ENCODE data around the gene DERA.
"Not testable (repeated sequence)": the region's sequence is repeated elsewhere in the genome, so short reads cannot be mapped to it uniquely, and the experiment has no call there.

The DERA gene

DNA sequence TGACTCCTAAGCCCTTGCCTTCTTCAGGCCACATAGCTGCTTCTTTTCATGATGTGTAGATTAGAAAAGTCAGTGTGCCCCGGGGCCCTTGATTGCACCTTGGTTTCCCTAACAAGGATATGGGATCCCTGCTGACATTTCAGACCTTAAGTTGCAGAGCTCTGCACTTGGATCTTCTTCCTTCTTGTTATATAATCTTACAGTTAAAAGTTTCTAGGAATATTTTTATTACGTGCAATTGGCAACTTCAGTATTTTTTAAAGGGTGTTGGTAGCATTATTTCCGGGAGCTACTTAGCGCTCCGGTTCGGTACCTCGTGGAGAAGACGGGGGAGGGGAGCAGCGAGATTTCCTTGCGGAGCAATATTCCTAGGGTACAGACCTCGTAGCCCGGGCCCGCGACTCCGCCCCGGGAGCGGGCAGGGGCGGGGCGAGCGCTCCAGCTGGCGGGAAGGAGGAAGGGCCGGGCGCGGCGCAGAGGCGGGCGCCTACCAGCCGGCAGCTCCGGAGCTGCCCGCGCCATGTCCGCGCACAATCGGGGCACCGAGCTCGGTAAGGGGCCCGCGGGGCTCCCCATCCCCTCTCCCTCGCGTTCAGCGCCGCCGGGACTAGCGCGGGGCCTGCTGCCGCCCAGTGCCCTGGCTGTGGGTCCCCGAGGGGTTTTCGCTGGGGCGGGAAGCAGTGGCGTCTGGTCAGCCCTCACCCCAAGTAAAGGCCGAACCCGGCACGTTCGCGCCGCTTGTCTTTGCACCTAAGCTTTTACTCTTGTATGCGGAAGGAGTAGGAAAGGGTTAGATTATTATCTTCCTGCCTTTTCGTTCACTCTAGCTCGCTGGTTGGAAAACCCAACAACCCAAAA lies at the start of gene DERA:
TSS of gene DERA (plus strand) at position 469 of the 858 bp plus-strand sequence. CDS start at position 521, 52 bp downstream.
- peak; percentile 22 for DNase-seq (ENCODE audit: low read depth)

DNA sequence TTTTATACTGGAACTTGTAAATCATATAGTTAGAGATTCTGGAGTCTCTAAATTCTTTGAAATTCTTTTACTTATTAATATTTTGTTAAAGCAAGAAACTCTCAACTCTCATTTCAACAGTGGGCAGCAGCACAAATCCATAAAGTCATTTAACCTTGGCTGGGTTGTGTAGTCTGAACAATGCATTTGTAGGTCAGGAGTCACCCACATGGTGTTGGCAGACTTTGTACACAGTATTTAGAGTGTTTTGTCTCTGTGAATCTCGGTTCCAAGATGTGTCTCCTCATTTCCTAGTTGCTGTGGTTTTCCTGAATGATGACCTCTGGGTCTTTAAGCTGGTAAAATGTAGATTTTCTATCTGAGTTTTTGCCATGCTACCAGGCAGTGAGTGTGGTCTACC lies 49.7 kb upstream of the DERA start:
- no peak for DNase-seq (ENCODE audit: low read depth)

DNA sequence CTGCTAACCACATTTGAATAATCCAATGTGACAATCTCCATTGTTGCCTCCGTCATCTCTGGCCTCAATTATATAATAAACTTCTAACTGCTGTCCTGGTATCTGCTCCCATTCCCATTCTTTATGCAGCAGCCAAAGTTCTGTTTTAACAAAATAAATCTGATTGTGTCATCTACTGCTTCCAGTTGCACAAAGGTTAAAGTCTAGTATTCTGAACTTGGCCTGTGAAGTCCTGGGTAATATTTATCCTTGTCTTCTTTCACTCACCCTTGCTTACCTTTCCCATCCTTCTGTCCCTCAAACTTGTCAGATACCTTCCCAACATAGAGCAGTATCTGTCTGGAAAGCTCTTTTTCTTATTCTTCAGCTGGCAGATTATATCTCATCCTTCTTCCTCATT lies 48.3 kb upstream of the DERA start:
- no peak for DNase-seq (ENCODE audit: low read depth)

DNA sequence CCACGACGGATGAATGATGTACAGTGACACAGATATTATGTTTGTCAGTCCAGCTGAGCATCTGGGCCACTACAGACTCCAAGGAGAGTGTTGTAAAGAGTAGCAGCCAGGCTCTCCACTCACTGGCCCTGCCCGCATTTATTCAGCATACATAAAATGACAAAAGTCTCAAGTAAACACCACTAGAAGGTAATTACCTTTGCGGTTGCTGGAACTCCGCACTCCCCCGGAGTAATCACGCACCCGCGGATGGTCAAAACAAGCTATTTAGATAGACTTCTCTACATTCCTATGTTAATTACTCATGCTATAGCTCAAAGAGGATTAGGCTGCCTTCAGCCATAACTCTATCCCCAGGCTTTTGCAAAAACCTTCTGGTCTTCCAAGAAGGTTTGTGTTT lies 47.8 kb upstream of the DERA start:
- DNase-seq (ENCODE audit: low read depth) = no peak

DNA sequence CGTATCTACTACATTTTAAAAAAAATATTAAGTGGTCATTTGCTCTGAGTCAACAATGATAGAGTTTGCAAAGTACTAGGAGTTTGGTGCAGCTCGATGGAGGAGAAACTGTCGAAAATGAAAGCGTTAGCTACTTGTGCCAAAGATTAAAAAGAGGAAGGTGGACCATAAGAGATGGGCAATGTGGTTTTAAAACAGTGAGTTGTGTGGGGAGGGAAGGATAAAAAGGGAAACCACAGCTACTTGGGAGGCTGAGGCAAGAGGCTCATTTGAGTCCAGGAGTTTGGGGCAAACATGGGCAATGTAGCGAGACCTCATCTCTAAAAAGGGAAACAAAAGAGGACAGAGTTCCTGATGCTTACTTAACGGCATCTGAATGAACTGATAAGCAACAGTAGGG lies 47.1 kb upstream of the DERA start:
- DNase-seq (ENCODE audit: low read depth) = no peak

DNA sequence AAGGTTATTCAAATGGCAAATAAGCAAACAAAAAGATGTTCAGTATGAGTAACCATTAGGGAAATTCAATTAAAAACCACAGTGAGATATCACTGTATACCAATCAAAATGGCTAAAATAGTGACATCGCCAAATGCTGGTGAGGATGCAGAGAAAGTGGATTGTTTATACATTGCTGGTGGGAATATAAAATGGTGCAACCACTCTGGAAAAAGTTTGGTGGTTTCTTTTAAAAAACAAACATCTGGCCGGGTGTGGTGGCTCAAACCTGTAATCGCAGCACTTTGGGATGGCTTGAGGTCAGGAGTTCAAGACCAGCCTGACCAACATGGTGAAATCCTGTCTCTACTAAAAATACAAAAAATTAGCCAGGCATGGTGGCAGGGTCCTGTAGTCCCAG lies 42.9 kb upstream of the DERA start:
- no peak for DNase-seq (ENCODE audit: low read depth)

DNA sequence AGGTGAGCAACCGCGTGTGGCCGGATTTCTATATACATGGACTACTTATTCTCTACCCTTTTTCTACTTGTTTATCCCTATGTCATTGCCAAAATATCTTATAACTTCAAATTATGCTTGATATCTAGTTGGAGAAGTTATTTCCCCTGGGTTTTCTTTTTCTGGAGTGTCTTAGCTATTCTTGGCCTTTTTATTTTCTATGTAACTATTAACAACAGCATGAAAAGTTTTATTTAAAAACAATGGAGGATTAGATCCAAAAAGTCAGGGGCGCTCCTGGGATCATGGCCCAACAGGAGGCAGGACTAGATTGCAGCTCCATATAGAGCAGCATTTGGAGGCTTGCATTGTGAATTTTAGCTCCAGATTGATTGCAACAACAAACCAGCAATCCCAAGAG lies 37.6 kb upstream of the DERA start:
- DNase-seq (ENCODE audit: low read depth) = no peak

DNA sequence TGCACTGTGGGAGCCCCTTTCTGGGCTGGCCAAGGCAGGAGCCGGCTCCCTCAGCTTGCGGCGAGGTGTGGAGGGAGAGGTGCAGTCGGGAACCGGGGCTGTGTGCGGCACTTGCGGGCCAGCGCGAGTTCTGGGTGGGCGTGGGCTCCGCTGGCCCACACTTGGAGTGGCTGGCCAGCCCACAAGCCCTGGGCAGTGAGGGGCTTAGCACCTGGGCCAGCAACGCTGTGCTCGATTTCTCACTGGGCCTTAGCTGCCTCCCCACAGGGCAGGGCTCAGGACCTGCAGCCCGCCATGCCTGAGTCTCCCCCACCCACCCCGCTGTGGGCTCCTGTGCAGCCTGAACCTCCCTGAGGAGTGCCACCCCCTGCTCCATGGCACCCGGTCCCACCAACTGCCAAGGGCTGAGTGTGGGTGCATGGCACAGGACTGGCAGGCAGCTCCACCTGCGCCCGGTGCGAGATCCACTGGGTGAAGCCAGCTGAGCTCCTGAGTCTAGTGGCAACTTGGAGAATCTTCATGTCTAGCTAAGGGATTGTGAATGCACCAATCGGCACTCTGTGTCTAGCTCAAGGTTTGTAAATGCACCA lies 36.5 kb upstream of the DERA start:
- not testable (repeated sequence) for DNase-seq (ENCODE audit: low read depth)

DNA sequence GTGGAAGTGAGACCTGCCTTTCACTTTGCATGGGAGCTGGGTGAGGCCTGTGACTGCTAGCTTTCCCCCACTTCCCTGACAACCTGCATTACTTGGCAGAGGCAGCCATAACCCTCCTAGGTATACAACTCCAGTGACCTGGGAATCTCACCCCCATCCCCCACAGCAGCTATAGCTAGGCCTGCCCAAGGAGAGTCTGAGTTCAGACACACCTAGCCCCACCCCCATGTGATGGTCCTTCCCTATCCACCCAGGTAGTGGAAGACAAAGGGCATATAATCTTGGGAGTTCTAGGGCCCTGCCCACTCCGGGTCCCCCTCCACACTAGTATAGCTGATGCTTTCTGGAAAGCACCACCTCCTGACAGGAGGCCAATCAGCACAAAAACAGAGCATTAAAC lies 35.3 kb upstream of the DERA start:
- no peak for DNase-seq (ENCODE audit: low read depth)

DNA sequence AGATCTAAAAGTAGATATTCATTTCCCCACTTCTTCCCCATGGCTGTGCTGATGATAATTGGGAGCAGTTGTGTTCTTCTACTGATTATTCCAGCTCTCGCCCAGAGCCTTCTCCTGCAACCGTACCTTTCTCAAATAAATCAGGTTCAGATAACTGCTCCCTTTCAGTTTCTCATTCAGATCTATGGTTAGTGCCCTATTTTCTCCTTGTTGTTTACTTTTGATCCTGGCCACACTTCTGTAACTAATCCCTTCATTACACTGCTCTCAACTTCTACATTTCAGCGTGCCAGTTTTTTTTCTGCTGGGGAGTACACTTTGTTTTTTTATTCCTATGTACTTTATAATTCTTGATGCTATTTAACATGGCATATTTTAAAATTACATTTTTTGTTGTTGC lies 31.7 kb upstream of the DERA start:
- DNase-seq (ENCODE audit: low read depth) = no peak

DNA sequence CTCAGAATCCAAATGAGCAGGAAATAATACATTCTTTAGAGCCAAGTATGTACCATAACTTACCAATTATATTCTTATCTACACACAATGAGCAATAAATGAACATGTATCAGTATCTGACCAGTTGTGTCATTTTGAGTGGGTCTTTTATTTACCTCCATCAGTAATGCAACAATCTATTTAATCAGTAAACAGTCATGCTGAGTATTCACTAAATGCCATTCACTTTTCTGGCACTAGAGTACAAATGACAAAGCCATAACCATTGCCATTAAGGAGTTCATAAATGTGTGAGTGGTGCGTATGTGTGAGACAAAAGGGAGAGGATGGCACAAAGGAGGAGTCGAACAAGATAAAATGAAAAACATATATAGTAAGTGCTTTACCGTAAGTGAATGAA lies 30.4 kb upstream of the DERA start:
- no peak for DNase-seq (ENCODE audit: low read depth)

DNA sequence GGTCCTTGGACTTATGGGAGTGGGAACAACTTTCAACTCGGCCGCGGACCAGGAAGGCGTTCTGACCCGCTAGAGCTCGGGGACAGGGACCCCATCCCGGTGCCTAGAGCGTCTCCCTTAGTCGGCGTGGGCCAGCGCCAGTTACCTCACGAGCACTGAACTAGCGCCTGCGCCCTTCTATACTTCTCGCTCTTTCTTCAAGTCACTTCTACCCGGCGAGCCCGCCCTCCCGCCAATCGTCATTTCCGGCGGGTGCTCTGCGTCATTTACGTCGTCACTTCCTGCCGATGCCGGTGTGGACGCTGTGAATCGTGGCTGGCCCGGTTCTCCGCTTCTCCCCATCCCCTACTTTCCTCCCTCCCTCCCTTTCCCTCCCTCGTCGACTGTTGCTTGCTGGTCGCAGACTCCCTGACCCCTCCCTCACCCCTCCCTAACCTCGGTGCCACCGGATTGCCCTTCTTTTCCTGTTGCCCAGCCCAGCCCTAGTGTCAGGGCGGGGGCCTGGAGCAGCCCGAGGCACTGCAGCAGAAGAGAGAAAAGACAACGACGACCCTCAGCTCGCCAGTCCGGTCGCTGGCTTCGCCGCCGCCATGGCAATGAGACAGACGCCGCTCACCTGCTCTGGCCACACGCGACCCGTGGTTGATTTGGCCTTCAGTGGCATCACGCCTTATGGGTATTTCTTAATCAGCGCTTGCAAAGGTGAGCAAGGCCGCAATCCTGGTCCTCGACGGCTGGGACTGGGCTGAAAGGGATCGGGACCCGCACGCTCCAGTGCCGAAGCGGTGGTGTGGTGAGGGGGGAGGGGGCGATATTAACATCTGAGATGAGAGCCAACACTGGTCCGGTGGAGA lies 28.8 kb upstream of the DERA start, which contains the start of gene STRAP:
TSS of gene STRAP (plus strand) at position 270 of the 854 bp plus-strand sequence. CDS start at position 591, 321 bp downstream.
- peak; percentile 92 for DNase-seq (ENCODE audit: low read depth)

DNA sequence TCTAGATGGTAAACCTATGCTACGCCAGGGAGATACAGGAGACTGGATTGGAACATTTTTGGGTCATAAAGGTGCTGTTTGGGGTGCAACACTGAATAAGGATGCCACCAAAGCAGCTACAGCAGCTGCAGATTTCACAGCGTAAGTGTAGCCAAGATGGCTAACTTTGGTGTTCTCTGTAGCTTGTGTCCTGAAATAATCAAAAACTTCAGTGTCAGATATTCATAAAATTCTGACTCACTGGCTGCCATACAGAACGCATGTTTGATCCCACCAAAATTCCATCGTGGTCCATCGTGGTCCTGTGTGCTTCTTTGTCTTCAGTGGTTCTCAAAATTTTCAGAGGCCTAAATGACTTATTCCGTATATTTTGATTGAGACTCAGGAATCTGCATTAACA lies 27.6 kb upstream of the DERA start:
- no peak for DNase-seq (ENCODE audit: low read depth)

DNA sequence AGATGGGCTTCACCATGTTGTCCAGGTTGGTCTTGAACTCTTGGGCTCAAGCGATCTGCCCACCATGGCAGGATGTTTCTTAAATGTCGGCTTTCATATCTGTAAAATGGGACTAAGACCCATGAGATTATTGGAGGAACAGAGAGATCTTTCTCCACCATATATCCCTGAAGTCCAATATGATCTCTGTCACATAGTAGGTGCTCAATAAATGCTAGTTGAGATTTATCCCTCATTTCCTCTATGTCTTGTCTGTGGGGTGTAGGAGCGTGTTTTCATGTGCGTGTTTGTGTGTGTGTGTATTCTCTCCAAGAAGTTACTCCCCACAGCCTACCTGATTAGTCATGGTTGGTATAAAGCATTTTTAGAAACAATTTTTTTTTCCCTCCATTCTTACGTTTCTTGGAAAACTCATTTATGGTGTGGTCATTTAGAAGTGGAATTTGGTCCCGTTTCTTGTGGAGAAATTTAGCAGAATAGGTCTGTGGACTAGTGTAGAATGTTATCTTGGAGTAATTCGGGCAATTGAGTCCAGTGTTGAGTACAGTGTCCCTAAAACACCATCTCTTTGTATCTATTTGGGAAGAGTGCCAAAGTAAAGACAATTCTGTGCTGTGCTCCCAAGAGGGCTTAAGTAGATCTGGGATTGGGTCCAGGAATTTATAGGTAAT lies 24.6 kb upstream of the DERA start:
- no peak for DNase-seq (ENCODE audit: low read depth)

DNA sequence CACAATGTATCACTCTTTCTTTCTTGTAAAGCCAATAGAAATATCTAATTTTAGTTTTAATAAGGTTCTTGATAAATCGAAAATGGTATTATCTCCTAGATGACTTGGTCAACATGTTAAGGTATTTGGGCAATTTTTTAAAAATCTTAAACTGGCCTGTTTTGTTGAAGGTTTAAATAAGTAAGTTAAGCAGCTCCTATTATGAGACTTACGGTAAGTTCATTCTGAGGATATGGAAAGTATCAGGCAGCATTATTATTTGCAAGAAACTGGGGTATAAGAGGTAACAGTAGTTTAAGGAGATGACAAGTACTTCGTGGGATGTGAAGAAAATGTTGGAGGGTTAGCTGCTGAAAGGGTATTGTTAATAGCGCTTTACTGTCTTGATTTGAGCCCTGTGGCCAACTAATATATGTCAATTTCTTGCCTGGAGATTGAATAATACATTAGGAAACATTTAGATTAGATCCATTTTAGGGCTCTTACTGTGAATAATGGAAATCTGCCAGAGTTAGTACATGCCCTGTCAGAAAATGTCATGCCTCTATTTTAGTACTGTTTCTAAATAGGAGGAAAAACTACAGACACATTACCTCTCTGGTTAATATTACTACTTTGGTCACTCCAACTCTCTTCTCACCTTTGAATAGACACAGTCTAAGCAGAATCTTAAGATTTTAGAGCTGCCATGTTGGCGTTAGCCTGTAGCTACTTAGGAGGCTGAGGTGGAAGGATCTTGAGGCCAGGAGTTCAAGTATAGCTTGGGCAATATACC lies 23.9 kb upstream of the DERA start:
- no peak for DNase-seq (ENCODE audit: low read depth)

DNA sequence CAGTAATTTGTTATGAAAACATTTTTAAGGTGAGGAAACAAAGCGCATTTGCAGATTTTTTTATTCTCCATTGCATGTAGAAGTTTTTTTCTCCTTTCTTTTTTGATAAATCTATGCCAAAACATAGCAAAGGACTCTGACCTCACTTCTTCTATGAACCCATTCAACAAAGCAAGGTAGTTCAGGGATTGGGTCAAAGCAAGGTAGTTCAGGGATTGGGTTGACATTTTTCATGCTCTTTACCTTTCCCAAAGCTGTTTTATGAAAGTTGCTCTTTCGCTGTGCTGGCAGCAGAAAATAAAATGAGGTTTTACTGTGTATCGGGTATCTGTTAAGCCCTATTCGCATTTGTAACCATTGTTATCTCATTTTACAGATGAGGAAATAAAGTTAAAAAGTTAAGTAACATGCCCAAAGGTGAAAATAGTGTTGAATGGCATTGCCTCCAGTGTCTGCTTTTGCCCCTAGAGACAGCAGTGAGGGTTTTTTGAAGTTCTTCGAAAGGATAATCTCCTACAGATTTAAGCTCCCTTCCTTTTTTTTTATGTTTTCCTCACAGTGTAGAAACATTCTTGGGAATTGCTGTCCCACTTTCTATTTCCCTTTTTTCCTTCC lies 18.4 kb upstream of the DERA start:
- DNase-seq (ENCODE audit: low read depth) = no peak

DNA sequence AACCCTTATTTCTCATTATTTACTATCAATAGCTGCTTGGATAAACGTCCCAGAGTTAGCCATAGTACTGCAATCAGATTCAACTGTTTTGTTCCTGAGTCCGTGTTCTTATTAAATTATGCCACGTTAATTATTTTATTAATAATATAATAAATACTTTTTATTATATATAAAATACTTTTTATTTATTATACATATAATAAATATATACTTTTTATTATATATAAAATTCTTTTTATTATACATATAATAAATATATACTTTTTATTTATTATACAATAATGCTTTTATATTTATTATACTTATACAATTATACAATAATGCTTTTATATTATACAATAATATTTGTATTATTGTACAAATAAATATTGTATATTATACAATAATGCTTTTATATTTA lies 17.9 kb upstream of the DERA start:
- DNase-seq (ENCODE audit: low read depth) = no peak

DNA sequence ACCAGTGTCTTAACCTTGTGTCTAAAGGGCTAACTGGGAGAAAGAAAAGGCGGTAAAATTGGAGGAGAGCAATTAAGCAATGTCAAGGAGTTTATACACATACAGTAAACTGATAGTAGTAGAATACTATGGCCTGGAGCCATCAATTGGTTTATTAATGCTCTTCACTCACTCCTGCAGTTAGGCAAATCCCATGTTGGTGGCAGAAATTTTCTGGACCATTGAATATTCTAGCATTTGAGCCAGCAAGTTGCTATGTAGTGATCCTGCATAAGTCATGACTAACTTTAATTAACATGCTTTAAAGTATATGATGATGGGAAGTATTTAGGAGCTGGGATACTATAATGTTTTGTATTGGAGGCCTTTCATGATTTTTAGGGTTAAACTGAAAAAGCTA lies 14.3 kb upstream of the DERA start:
- no peak for DNase-seq (ENCODE audit: low read depth)

DNA sequence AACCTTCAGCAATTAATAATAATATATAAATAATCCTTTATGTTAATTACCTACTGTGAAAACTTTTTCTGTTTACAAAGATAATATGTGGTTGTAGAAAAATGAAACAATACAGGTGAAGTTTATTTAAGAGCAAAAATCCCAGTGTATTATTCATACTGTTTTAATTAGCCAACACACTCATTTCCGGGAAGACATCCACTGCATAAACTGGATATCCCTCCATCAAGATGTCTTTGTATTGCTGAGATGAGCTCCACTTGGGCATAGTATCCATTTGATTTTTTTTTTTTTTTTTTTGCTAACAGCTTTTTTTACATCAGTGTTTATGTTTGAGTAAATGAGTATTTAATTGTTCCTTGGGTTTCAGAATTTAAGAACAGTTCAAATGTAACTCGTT lies 13.7 kb upstream of the DERA start:
- no peak for DNase-seq (ENCODE audit: low read depth)

DNA sequence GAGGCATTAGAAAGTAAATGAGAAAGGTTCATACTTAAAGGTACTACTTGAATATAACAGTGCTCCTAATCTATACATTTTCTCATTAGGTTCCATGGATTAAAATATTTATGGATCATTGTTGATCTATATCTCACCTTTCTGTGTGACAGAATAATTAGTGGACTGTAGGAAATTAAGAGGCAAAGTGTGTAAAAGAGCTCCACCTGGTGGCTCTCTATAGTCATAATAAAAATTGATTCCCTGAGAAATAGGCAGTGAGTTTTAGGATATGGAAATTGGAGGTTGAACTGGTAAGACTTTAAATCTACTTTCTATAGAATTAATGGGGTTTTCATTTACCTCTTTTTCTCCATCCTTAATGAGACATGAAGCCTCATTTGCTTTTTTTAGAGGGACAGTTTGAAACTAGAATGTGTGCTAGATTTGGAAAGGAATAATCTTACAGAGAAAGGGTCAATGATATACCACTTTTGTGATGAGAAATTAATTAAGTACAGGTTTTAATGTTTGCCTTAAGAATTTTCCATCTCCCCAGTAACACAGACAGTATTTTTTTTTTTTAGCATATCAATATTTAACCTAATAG lies 11.8 kb upstream of the DERA start:
- no peak for DNase-seq (ENCODE audit: low read depth)

All from fibroblast of the conjunctiva (primary cell).